Stimulated activated CD4-positive, alpha-beta T cell treated with anti-CD3 and anti-CD28 coated beads, TNF-alpha, amount 100 ng/mL, for 48 hours (primary cell): ENCODE data around the gene ZNF836.

ENCODE experiments used
- DNase-seq, 3 donors: peaks; one replicate each; pipeline ENCODE4 v3.0.0-alpha.2; 2020; ENCODE audit warnings: low read depth in 3 of 3

The ZNF836 gene

GRCh38 chr19:52188822-52189734 is 17.7 kb upstream of the ZNF836 start:
- DNase-seq, result peak in 1 of 3 donors; percentile 93

GRCh38 chr19:52187407-52187806 is 16.0 kb upstream of the ZNF836 start:
- no peak for DNase-seq

GRCh38 chr19:52176574-52176973 is 5.2 kb upstream of the ZNF836 start:
- no peak for DNase-seq

- DNase-seq, result no peak
Measured at GRCh38 chr19:52172347-52172746, 926 bp upstream of the ZNF836 start.

GRCh38 chr19:52170863-52171320 is 529 bp downstream of the ZNF836 start:
- no peak for DNase-seq

- DNase-seq, result no peak
Measured at GRCh38 chr19:52170304-52170703, 1.1 kb downstream of the ZNF836 start.

GRCh38 chr19:52155596-52156359 is 15.6 kb downstream of the ZNF836 start:
- DNase-seq, result no peak

- DNase-seq, result no peak
Measured at GRCh38 chr19:52148256-52148655, 23.2 kb downstream of the ZNF836 start.

- DNase-seq, result no peak
Measured at GRCh38 chr19:52142001-52142595, 29.3 kb downstream of the ZNF836 start.

GRCh38 chr19:52141203-52141602 is 30.2 kb downstream of the ZNF836 start:
- no peak for DNase-seq

- peak in 2 of 3 donors; percentile 97 to 99 for DNase-seq
Measured at GRCh38 chr19:52140032-52140710, 31.2 kb downstream of the ZNF836 start.

GRCh38 chr19:52139252-52140031 is 32.0 kb downstream of the ZNF836 start, which contains the start of gene ZNF616:
ZNF616 (minus strand) TSS chr19:52139938; CDS start chr19:52130512, 9,426 bp downstream.
- DNase-seq, result peak; percentile 56 to 95 (median 61)

GRCh38 chr19:52138983-52139251 is 32.5 kb downstream of the ZNF836 start:
- DNase-seq, result no peak

GRCh38 chr19:52138278-52138982 is 33.0 kb downstream of the ZNF836 start:
- peak in 1 of 3 donors; percentile 8 for DNase-seq

GRCh38 chr19:52120286-52120685 is 51.1 kb downstream of the ZNF836 start:
- DNase-seq, result no peak

GRCh38 chr19:52115526-52116053 is 55.8 kb downstream of the ZNF836 start:
- DNase-seq, result no peak

GRCh38 chr19:52114691-52115090 is 56.7 kb downstream of the ZNF836 start:
- no peak for DNase-seq

- no peak for DNase-seq
Measured at GRCh38 chr19:52112624-52113023, 58.8 kb downstream of the ZNF836 start.

- no peak for DNase-seq
Measured at GRCh38 chr19:52110780-52111179, 60.6 kb downstream of the ZNF836 start.
